IPS-20b (cell line): Measurements from ENCODE around the gene ABTB2.

Source experiments
- H3K27ac ChIP-seq: one replicate; pipeline ENCODE4 v1.5.1; 2013; ENCODE audit warnings: low read length
- H3K27me3 ChIP-seq: 2 replicates; pipeline ENCODE4 v1.6.1; 2013; ENCODE audit warnings: mild to moderate bottlenecking, low read length, inconsistent platforms; ENCODE audit not compliant: insufficient read depth
- H3K36me3 ChIP-seq: 2 replicates; pipeline ENCODE4 v1.6.1; 2013; ENCODE audit warnings: low read depth, mild to moderate bottlenecking, inconsistent platforms, low read length, moderate library complexity; ENCODE audit not compliant: insufficient read depth
- H3K4me1 ChIP-seq: 2 replicates; pipeline ENCODE4 v1.6.1; 2013; ENCODE audit warnings: mild to moderate bottlenecking, control low read depth, inconsistent platforms, low read length, moderate library complexity; ENCODE audit not compliant: insufficient read depth
- H3K4me3 ChIP-seq: 2 replicates; pipeline ENCODE4 v1.5.1; 2013; ENCODE audit warnings: mild to moderate bottlenecking, low read length, inconsistent platforms
- H3K9ac ChIP-seq: 2 replicates; pipeline ENCODE4 v1.6.1; 2013; ENCODE audit warnings: low read depth, mild to moderate bottlenecking, inconsistent platforms, low read length, moderate library complexity
- H3K9me3 ChIP-seq: 2 replicates; pipeline ENCODE4 v1.6.1; 2013; ENCODE audit warnings: mild to moderate bottlenecking, low read depth, low read length, inconsistent platforms; ENCODE audit not compliant: insufficient read depth

ABTB2 gene

GRCh38 chr11:34299284-34299972 is 58.4 kb downstream of the ABTB2 start:
- 0 out of 2 replicates have a peak overlapping the region, but pooled peaks have one; percentile 41 for H3K9ac ChIP-seq
- peak overlapping the region; percentile 30; the same call in 1 of the 2 replicates for H3K4me3 ChIP-seq
- no peaks in the 10 kb centered on the region for H3K27me3 ChIP-seq
- H3K36me3 ChIP-seq = no peaks in the 10 kb centered on the region
- no peak overlapping the region for H3K27ac ChIP-seq
- no peaks in the 10 kb centered on the region for H3K9me3 ChIP-seq
- H3K4me1 ChIP-seq = peaks cover 19% of the 10 kb centered on the region

- Histone ChIP-seq H3K9ac (no peak overlapping the region), H3K9me3 (no peaks in the 10 kb centered on the region), H3K36me3 (no peaks in the 10 kb centered on the region), H3K4me1 (peaks cover 19% of the 10 kb centered on the region), H3K27ac (no peak overlapping the region), H3K4me3 (no peak overlapping the region), H3K27me3 (no peaks in the 10 kb centered on the region)
Observed at GRCh38 chr11:34298871-34299270, 58.9 kb downstream of the ABTB2 start.

- Histone ChIP-seq H3K4me1 (peaks cover 19% of the 10 kb centered on the region), H3K27me3 (no peaks in the 10 kb centered on the region), H3K4me3 (no peak overlapping the region), H3K36me3 (no peaks in the 10 kb centered on the region), H3K9me3 (no peaks in the 10 kb centered on the region), H3K27ac (no peak overlapping the region), H3K9ac (no peak overlapping the region)
Observed at GRCh38 chr11:34296412-34296811, 61.4 kb downstream of the ABTB2 start.

GRCh38 chr11:34292546-34292945 is 65.3 kb downstream of the ABTB2 start:
- H3K4me3 ChIP-seq = no peak overlapping the region
- no peaks in the 10 kb centered on the region for H3K9me3 ChIP-seq
- no peaks in the 10 kb centered on the region for H3K27me3 ChIP-seq
- no peaks in the 10 kb centered on the region for H3K36me3 ChIP-seq
- no peak overlapping the region for H3K9ac ChIP-seq
- no peak overlapping the region for H3K27ac ChIP-seq
- H3K4me1 ChIP-seq = no peaks in the 10 kb centered on the region

GRCh38 chr11:34292111-34292510 is 65.7 kb downstream of the ABTB2 start:
- no peak overlapping the region for H3K9ac ChIP-seq
- H3K27ac ChIP-seq = no peak overlapping the region
- H3K9me3 ChIP-seq = no peaks in the 10 kb centered on the region
- H3K27me3 ChIP-seq = no peaks in the 10 kb centered on the region
- H3K4me1 ChIP-seq = no peaks in the 10 kb centered on the region
- no peak overlapping the region for H3K4me3 ChIP-seq
- H3K36me3 ChIP-seq = no peaks in the 10 kb centered on the region

GRCh38 chr11:34290926-34291325 is 66.9 kb downstream of the ABTB2 start:
- Histone ChIP-seq H3K27ac (no peak overlapping the region), H3K9ac (no peak overlapping the region), H3K4me1 (no peaks in the 10 kb centered on the region), H3K36me3 (no peaks in the 10 kb centered on the region), H3K27me3 (no peaks in the 10 kb centered on the region), H3K9me3 (no peaks in the 10 kb centered on the region), H3K4me3 (no peak overlapping the region)

GRCh38 chr11:34288492-34288891 is 69.3 kb downstream of the ABTB2 start:
- no peaks in the 10 kb centered on the region for H3K4me1 ChIP-seq
- no peak overlapping the region for H3K9ac ChIP-seq
- no peak overlapping the region for H3K4me3 ChIP-seq
- no peaks in the 10 kb centered on the region for H3K27me3 ChIP-seq
- no peaks in the 10 kb centered on the region for H3K36me3 ChIP-seq
- H3K9me3 ChIP-seq = no peaks in the 10 kb centered on the region
- no peak overlapping the region for H3K27ac ChIP-seq

- H3K36me3 ChIP-seq = no peaks in the 10 kb centered on the region
- no peaks in the 10 kb centered on the region for H3K9me3 ChIP-seq
- no peaks in the 10 kb centered on the region for H3K27me3 ChIP-seq
- H3K9ac ChIP-seq = no peak overlapping the region
- H3K4me3 ChIP-seq = no peak overlapping the region
- no peaks in the 10 kb centered on the region for H3K4me1 ChIP-seq
- H3K27ac ChIP-seq = no peak overlapping the region
Observed at GRCh38 chr11:34284811-34285481, 72.9 kb downstream of the ABTB2 start.

- no peaks in the 10 kb centered on the region for H3K27me3 ChIP-seq
- H3K9me3 ChIP-seq = no peaks in the 10 kb centered on the region
- H3K9ac ChIP-seq = no peak overlapping the region
- no peaks in the 10 kb centered on the region for H3K36me3 ChIP-seq
- H3K4me1 ChIP-seq = no peaks in the 10 kb centered on the region
- no peak overlapping the region for H3K4me3 ChIP-seq
- H3K27ac ChIP-seq = no peak overlapping the region
Observed at GRCh38 chr11:34284156-34284555, 73.7 kb downstream of the ABTB2 start.

- H3K4me1 ChIP-seq = no peaks in the 10 kb centered on the region
- H3K9ac ChIP-seq = no peak overlapping the region
- H3K36me3 ChIP-seq = no peaks in the 10 kb centered on the region
- no peak overlapping the region for H3K27ac ChIP-seq
- no peak overlapping the region for H3K4me3 ChIP-seq
- H3K9me3 ChIP-seq = no peaks in the 10 kb centered on the region
- H3K27me3 ChIP-seq = no peaks in the 10 kb centered on the region
Observed at GRCh38 chr11:34280945-34281872, 76.6 kb downstream of the ABTB2 start.

- no peaks in the 10 kb centered on the region for H3K4me1 ChIP-seq
- no peaks in the 10 kb centered on the region for H3K36me3 ChIP-seq
- no peak overlapping the region for H3K9ac ChIP-seq
- no peaks in the 10 kb centered on the region for H3K9me3 ChIP-seq
- H3K4me3 ChIP-seq = no peak overlapping the region
- no peaks in the 10 kb centered on the region for H3K27me3 ChIP-seq
- no peak overlapping the region for H3K27ac ChIP-seq
Observed at GRCh38 chr11:34278693-34279297, 79.0 kb downstream of the ABTB2 start.
